HG02763 (cell line): ENCODE data around the gene CIC.
A peak's percentile ranks its signal among the peaks of the same experiment; 100 is the strongest.

Experiments
- ATAC-seq: cut with Tn5 transposase; IDR thresholded peaks from one replicate; pipeline ENCODE4 v1.9.1; 2021; ENCODE audit warnings: mild to moderate bottlenecking, moderate library complexity; ENCODE audit not compliant: unreplicated experiment

The CIC gene

GRCh38 chr19:42242512-42243409 lies 26.3 kb upstream of the CIC start, which contains the start of gene GSK3A:
TSS of gene GSK3A (minus strand) at chr19:42242602. CDS start at chr19:42242465, 137 bp downstream.
- ATAC-seq = peak; percentile 56

- peak; percentile 34 for ATAC-seq
Measured at GRCh38 chr19:42244347-42245220, 24.5 kb upstream of the CIC start.

GRCh38 chr19:42245231-42245630 lies 23.8 kb upstream of the CIC start:
- no peak for ATAC-seq

- ATAC-seq = no peak
Measured at GRCh38 chr19:42246143-42246921, 22.7 kb upstream of the CIC start.

GRCh38 chr19:42246922-42247639 lies 22.0 kb upstream of the CIC start:
- ATAC-seq = no peak

GRCh38 chr19:42247640-42248199 lies 21.3 kb upstream of the CIC start:
- ATAC-seq = no peak

GRCh38 chr19:42248270-42249148 lies 20.5 kb upstream of the CIC start:
- ATAC-seq = no peak

- no peak for ATAC-seq
Measured at GRCh38 chr19:42249149-42249750, 19.8 kb upstream of the CIC start.

- ATAC-seq = no peak
Measured at GRCh38 chr19:42249769-42250168, 19.3 kb upstream of the CIC start.

GRCh38 chr19:42250183-42250665 lies 18.8 kb upstream of the CIC start:
- ATAC-seq = no peak

GRCh38 chr19:42250666-42251531 lies 18.2 kb upstream of the CIC start:
- ATAC-seq = no peak

GRCh38 chr19:42251572-42252358 lies 17.3 kb upstream of the CIC start:
- ATAC-seq = no peak

GRCh38 chr19:42252365-42253244 lies 16.4 kb upstream of the CIC start:
- no peak for ATAC-seq

GRCh38 chr19:42253245-42254088 lies 15.6 kb upstream of the CIC start:
- ATAC-seq = peak; percentile 10
